Common myeloid progenitor, CD34-positive (primary cell): Measurements from ENCODE around the gene SYCP2L.
"Not testable (repeated sequence)": the region's sequence is repeated elsewhere in the genome, so short reads cannot be mapped to it uniquely, and the experiment has no call there.

Experiments used
- CTCF ChIA-PET: fragments of 350-600 bp; sonication (Branson Sonifier 250); formaldehyde crosslinking; loops from one replicate; lab custom pipeline; 2021; ENCODE audit warnings: antibody characterized with exemption; lab: Charles Lee
- POLR2A ChIA-PET: fragments of 350-600 bp; sonication (Branson Sonifier 250); formaldehyde crosslinking; loops from one replicate; lab custom pipeline; 2021; ENCODE audit warnings: antibody characterized with exemption; lab: Charles Lee
- DNase-seq, 3 donors: peaks; one replicate each; pipeline versions ENCODE4 v3.0.0 to v3.0.0-alpha.2; 2013
- H3K27ac ChIP-seq, 2 experiments: 1 replicate in 1 of 2; 2 replicates in 1 of 2; pipeline ENCODE4 v1.7.0; 2013; ENCODE audit warnings: inconsistent platforms in 2 of 2, low read length in 2 of 2, mild to moderate bottlenecking in 2 of 2, low read depth in 1 of 2, moderate library complexity in 1 of 2; ENCODE audit not compliant: severe bottlenecking in 2 of 2, insufficient read depth in 1 of 2, poor library complexity in 1 of 2
- H3K27me3 ChIP-seq, 5 experiments: replicated peaks in 2 of 5; 1 replicate in 3 of 5; 2 replicates in 2 of 5; pipeline versions ENCODE4 v1.6.1 to v1.7.0; 2013; ENCODE audit warnings: low read length in 4 of 5, mild to moderate bottlenecking in 2 of 5, moderate library complexity in 2 of 5, inconsistent platforms in 1 of 5; ENCODE audit not compliant: insufficient read depth in 5 of 5, control insufficient read depth in 4 of 5
- H3K36me3 ChIP-seq, 4 experiments: 1 replicate in 2 of 4; 2 replicates in 2 of 4; pipeline versions ENCODE4 v1.6.1 to v1.7.0; 2013; ENCODE audit warnings: low read length in 3 of 4, control low read depth in 1 of 4, mild to moderate bottlenecking in 1 of 4; ENCODE audit not compliant: control insufficient read depth in 4 of 4, insufficient read depth in 4 of 4
- H3K4me1 ChIP-seq, 4 experiments: 1 replicate in 3 of 4; 2 replicates in 1 of 4; pipeline versions ENCODE4 v1.6.1 to v1.7.1; 2013; ENCODE audit warnings: low read length in 3 of 4, mild to moderate bottlenecking in 3 of 4, control low read depth in 1 of 4, inconsistent platforms in 1 of 4, moderate library complexity in 1 of 4; ENCODE audit not compliant: control insufficient read depth in 4 of 4, insufficient read depth in 4 of 4; ENCODE audit errors: control extremely low read depth in 1 of 4
- H3K4me3 ChIP-seq, 7 experiments: 1 replicate in 4 of 7; 2 replicates in 3 of 7; pipeline versions ENCODE4 v1.5.1 to v1.7.0; 2013; ENCODE audit warnings: mild to moderate bottlenecking in 7 of 7, low read length in 6 of 7, moderate library complexity in 6 of 7, inconsistent platforms in 2 of 7, low read depth in 2 of 7, control low read depth in 1 of 7; ENCODE audit not compliant: insufficient read depth in 4 of 7, control insufficient read depth in 1 of 7; ENCODE audit errors: extremely low read depth in 1 of 7
- H3K9me3 ChIP-seq, 5 experiments: 1 replicate in 4 of 5; 2 replicates in 1 of 5; pipeline versions ENCODE4 v1.6.1 to v1.7.1; 2013; ENCODE audit warnings: low read length in 4 of 5, mild to moderate bottlenecking in 2 of 5, inconsistent platforms in 1 of 5, low read depth in 1 of 5, moderate library complexity in 1 of 5; ENCODE audit not compliant: control insufficient read depth in 4 of 5, insufficient read depth in 2 of 5; ENCODE audit errors: control extremely low read depth in 1 of 5
- WGBS: methylation state at CpG from one replicate; pipeline ENCODE4 v1.1.5; 2013; ENCODE audit not compliant: insufficient coverage; 5-methylcytosine and 5-hydroxymethylcytosine counted together

SYCP2L gene

DNA sequence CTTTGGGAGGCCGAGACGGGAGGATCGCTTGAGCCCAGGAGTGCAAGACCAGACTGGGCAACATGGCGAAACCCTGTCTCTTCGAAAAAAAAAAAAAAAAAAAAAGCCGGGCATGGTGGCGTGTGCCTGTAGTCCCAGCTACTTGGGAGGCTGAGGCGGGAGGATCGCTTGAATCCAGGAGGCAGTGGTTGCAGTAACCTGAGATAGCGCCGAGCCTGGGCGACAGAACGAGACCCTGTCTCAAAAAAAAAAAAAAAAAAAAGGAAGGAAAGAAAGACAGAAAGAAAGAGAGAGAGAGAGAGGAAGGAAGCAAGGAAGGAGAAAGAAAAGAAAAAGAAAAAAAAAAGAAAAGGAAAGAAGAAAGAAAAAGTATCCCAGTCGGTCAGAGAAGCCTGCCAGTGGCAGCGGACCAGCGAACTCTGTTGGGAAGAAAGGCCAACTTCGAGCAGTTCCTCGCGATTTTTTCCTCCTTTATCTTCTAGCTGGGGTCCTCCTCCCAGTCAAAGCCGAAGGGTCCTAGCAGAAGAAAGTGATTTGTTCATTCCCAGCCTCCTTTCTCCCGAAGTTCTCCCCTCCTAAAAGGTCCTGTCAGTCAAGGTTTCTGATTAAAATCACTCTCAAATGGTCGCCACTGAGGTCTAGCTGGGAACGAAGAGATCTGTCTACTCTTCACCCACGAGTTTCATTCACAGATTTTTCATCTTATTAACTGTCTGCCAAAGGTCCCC lies 2.4 kb upstream of the SYCP2L start:
- WGBS, result 21% methylated on average over 18 of the region's 24 CpGs
- H3K9me3 ChIP-seq, result peaks cover 0 to 2% (median 0%) of the 10 kb centered on the region in 5 experiments
- no peak for DNase-seq
- H3K27ac ChIP-seq, result no peak overlapping the region
- peaks cover 16 to 92% (median 41%) of the 10 kb centered on the region in 5 experiments for H3K27me3 ChIP-seq
- ChIA-PET POLR2A (no interaction called here), CTCF (no interaction called here)
- H3K36me3 ChIP-seq, result no peaks in the 10 kb centered on the region
- H3K4me3 ChIP-seq, result no peak overlapping the region
- H3K4me1 ChIP-seq, result peaks cover 2 to 23% (median 21%) of the 10 kb centered on the region in 4 experiments

- Histone ChIP-seq H3K27me3 (peaks cover 9 to 73% (median 36%) of the 10 kb centered on the region in 5 experiments), H3K4me3 (peak overlapping the region in 4 of 7 experiments; percentile 59 to 70 (median 66)), H3K4me1 (peaks cover 2 to 26% (median 22%) of the 10 kb centered on the region in 4 experiments), H3K27ac (peak overlapping the region in 1 of 2 experiments; percentile 58)
- POLR2A ChIA-PET, H3K9me3 ChIP-seq, H3K36me3 ChIP-seq, DNase-seq: not testable (repeated sequence)
- WGBS, result 46% methylated on average over 7 of the region's 11 CpGs
- CTCF ChIA-PET, result interaction anchor here (0.7 to 1.5 kb wide), 2 partner anchors 8 to 11 kb away, joined by 4 to 6 read pairs; no protein-coding TSS in a partner anchor
Observed at GRCh38 chr6:10886365-10886690, 524 bp upstream of the SYCP2L start.

GRCh38 chr6:10890151-10890550 lies 3.3 kb downstream of the SYCP2L start:
- Histone ChIP-seq H3K9me3 (peaks cover 0 to 3% (median 0%) of the 10 kb centered on the region in 5 experiments), H3K4me3 (no peak overlapping the region), H3K4me1 (peaks cover 2 to 14% (median 13%) of the 10 kb centered on the region in 4 experiments), H3K27ac (no peak overlapping the region), H3K27me3 (peaks cover 0 to 35% (median 13%) of the 10 kb centered on the region in 5 experiments), H3K36me3 (no peaks in the 10 kb centered on the region)
- ChIA-PET CTCF (no interaction called here), POLR2A (interaction anchor here (0.7 kb wide), 1 partner anchor 1752 kb away, joined by 3 read pairs; no protein-coding TSS in a partner anchor)
- DNase-seq, result no peak
- WGBS, result no CpG with 5 or more reads among the region's 1 CpG

DNA sequence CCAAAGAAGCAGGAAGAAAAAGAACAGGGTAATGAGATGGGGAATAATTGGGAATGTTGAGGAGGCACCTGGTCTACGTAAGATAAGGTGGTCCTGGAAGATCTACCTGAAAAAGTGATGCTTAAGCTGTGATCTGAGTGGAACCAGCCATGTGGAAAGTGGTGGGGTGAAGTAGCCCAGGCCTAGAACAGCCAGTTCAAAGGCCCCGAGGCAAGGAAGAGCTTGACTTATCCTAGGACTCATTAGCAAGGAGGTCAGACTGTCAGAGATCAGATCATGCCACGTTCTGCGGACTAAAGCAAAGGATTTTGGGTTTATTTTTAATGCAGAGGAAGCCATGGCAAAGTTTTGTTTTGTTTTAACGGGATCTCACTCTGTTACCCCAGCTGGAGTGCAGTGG lies 5.1 kb downstream of the SYCP2L start:
- POLR2A ChIA-PET, result no interaction called here
- no peaks in the 10 kb centered on the region for H3K36me3 ChIP-seq
- no peak for DNase-seq
- 96% methylated on average over 5 of the region's 5 CpGs for WGBS
- peaks cover 0 to 3% (median 0%) of the 10 kb centered on the region in 5 experiments for H3K9me3 ChIP-seq
- no peak overlapping the region for H3K4me3 ChIP-seq
- H3K27ac ChIP-seq, result no peak overlapping the region
- peaks cover 2 to 14% (median 9%) of the 10 kb centered on the region in 4 experiments for H3K4me1 ChIP-seq
- CTCF ChIA-PET, result no interaction called here
- H3K27me3 ChIP-seq, result peaks cover 0 to 17% (median 12%) of the 10 kb centered on the region in 5 experiments

DNA sequence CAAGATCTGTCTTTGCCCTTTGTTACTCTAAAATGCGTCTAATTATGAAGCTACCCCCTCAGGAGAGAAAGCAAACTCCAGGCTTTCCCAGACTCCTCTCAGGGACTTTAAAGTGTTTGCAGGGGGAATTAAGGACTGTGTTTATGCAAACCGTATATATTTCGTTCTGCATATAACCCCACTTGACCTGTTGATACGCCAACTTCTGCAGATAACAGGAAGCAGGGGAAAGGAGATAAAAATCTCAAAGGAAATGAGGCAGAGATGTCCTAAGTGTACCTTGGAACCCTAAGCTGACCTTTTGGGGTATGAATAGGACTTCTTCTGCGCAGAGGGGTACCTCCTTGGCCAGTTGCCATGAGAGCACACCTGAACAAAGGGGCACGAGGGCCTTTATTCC lies 8.1 kb downstream of the SYCP2L start:
- Histone ChIP-seq H3K36me3 (no peaks in the 10 kb centered on the region), H3K9me3 (peaks cover 0 to 3% (median 0%) of the 10 kb centered on the region in 5 experiments), H3K4me3 (no peak overlapping the region), H3K4me1 (peaks cover 0 to 6% (median 4%) of the 10 kb centered on the region in 4 experiments), H3K27ac (no peak overlapping the region), H3K27me3 (no peaks in the 10 kb centered on the region)
- DNase-seq, result no peak
- POLR2A ChIA-PET, result no interaction called here
- WGBS, result 89% methylated on average over 3 of the region's 6 CpGs
- CTCF ChIA-PET, result interaction anchor here (0.8 kb wide), 1 partner anchor 14 kb away, joined by 3 read pairs; no protein-coding TSS in a partner anchor

- WGBS, result 84% methylated on average over 3 of the region's 3 CpGs
- CTCF ChIA-PET, result no interaction called here
- Histone ChIP-seq H3K27me3 (no peaks in the 10 kb centered on the region), H3K27ac (no peak overlapping the region), H3K9me3 (no peaks in the 10 kb centered on the region), H3K4me3 (no peak overlapping the region), H3K36me3 (no peaks in the 10 kb centered on the region), H3K4me1 (peaks cover 0 to 8% (median 6%) of the 10 kb centered on the region in 4 experiments)
- POLR2A ChIA-PET, result no interaction called here
- DNase-seq, result no peak
Observed at GRCh38 chr6:10896691-10897090, 9.8 kb downstream of the SYCP2L start.

GRCh38 chr6:10901770-10902169 lies 14.9 kb downstream of the SYCP2L start:
- no peaks in the 10 kb centered on the region for H3K36me3 ChIP-seq
- H3K4me3 ChIP-seq, result no peak overlapping the region
- 83% methylated on average over 3 of the region's 4 CpGs for WGBS
- DNase-seq, result peak in 2 of 3 donors; percentile 33 to 50
- H3K27ac ChIP-seq, result no peak overlapping the region
- ChIA-PET CTCF (no interaction called here), POLR2A (no interaction called here)
- peaks cover 0 to 6% (median 2%) of the 10 kb centered on the region in 4 experiments for H3K4me1 ChIP-seq
- peaks cover 0 to 3% (median 0%) of the 10 kb centered on the region in 5 experiments for H3K27me3 ChIP-seq
- H3K9me3 ChIP-seq, result no peaks in the 10 kb centered on the region
